Breast epithelium (tissue), 4 donors: Measurements from ENCODE around the gene SLC25A52. TPM values are rescaled to one million over a fixed set of nuclear protein-coding genes. Genes with fewer than 3 reads are reported as not detected.

Experiments
- DNase-seq, 2 donors: peaks; one replicate each; pipeline ENCODE4 v3.0.0-alpha.2; 2019; ENCODE audit warnings: low spot score in 2 of 2
- H3K27ac ChIP-seq, 2 donors: fragments of 200-600 bp; sonication (generic) in 1 of 2; one replicate each; pipeline ENCODE4 v1.5.1; 2016 to 2019; ENCODE audit warnings: mild to moderate bottlenecking in 1 of 2
- H3K27me3 ChIP-seq, 2 donors: fragments of 200-600 bp; sonication (generic) in 1 of 2; one replicate each; pipeline versions ENCODE4 v1.5.1 to v1.6.0; 2017 to 2019; ENCODE audit warnings: control low read depth in 1 of 2, mild to moderate bottlenecking in 1 of 2
- H3K36me3 ChIP-seq: fragments of 200-600 bp; one replicate; pipeline ENCODE4 v1.5.1; 2019
- H3K4me1 ChIP-seq, 2 donors: fragments of 200-600 bp; sonication (generic); one replicate each; pipeline ENCODE4 v1.5.1; 2016 to 2019; ENCODE audit warnings: control low read depth in 1 of 2
- H3K4me3 ChIP-seq, 3 donors: fragments of 200-600 bp; sonication (generic); 1 replicate in 2 of 3; 2 replicates in 1 of 3; pipeline ENCODE4 v1.5.1; 2016 to 2019; ENCODE audit warnings: mild to moderate bottlenecking in 3 of 3, moderate library complexity in 2 of 3
- H3K9me3 ChIP-seq, 2 donors: fragments of 200-600 bp; sonication (generic) in 1 of 2; one replicate each; pipeline ENCODE4 v1.5.1; 2016 to 2019; ENCODE audit warnings: control low read depth in 1 of 2
- POLR2A ChIP-seq: fragments of 450-650 bp; IDR thresholded peaks from one replicate; pipeline ENCODE4 v1.6.1; 2016; ENCODE audit warnings: antibody characterized with exemption, mild to moderate bottlenecking, moderate library complexity
- POLR2AphosphoS5 ChIP-seq, 3 donors: sonication (generic); formaldehyde crosslinking; IDR thresholded peaks; one replicate each; pipeline ENCODE4 v1.6.1; 2017; ENCODE audit warnings: antibody characterized with exemption in 3 of 3
- intact Hi-C: fragments of 100-400 bp; cut with DNase I; formaldehyde crosslinking; loops from one replicate; pipeline ENCODE4 v1.15.1; 2023; ENCODE audit warnings: low total_unique reads
- total RNA-seq, 3 donors: library from RNA; depleted of rRNA; stranded (reverse); fragments of >200 nt; gene quantifications; one replicate each; pipeline ENCODE4 v1.1.0, GENCODE V29; 2016
- TF ChIP-seq, protein P1 (sequence below), 3 donors: fragments of 450-650 bp; IDR thresholded peaks; one replicate each; pipeline ENCODE4 v1.5.1; 2016 to 2017; ENCODE audit warnings: antibody characterized with exemption in 3 of 3, mild to moderate bottlenecking in 3 of 3, moderate library complexity in 3 of 3

The SLC25A52 gene
- total RNA-seq, 3 donors from 2014 or later = 0.59 TPM; not detected in 2

DNA sequence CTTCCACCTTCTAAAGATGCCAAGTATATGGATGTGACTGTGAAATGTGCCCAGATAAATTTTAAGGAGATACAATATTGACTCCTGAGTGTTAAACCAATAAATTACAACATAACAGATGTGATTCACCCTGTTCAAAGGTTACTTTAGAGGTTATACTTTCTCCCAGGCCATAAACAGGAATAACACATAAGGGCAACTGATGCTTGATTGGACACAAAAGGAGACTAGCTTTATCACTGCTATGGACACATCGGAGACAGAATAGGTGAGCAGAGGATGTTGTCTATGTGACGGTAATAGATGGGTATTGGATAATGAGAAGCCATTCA lies 31.9 kb upstream of the SLC25A52 start:
- DNase-seq = no peak
- Histone ChIP-seq H3K27me3 (no peaks in the 10 kb centered on the region), H3K4me3 (no peak overlapping the region), H3K9me3 (no peaks in the 10 kb centered on the region), H3K36me3 (no peaks in the 10 kb centered on the region), H3K27ac (no peak overlapping the region), H3K4me1 (no peaks in the 10 kb centered on the region)
- TF ChIP-seq, protein P1, sequence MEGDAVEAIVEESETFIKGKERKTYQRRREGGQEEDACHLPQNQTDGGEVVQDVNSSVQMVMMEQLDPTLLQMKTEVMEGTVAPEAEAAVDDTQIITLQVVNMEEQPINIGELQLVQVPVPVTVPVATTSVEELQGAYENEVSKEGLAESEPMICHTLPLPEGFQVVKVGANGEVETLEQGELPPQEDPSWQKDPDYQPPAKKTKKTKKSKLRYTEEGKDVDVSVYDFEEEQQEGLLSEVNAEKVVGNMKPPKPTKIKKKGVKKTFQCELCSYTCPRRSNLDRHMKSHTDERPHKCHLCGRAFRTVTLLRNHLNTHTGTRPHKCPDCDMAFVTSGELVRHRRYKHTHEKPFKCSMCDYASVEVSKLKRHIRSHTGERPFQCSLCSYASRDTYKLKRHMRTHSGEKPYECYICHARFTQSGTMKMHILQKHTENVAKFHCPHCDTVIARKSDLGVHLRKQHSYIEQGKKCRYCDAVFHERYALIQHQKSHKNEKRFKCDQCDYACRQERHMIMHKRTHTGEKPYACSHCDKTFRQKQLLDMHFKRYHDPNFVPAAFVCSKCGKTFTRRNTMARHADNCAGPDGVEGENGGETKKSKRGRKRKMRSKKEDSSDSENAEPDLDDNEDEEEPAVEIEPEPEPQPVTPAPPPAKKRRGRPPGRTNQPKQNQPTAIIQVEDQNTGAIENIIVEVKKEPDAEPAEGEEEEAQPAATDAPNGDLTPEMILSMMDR (IDR thresholded peaks at IDR 0.05) = no peak
- TF ChIP-seq POLR2A (no peak), POLR2AphosphoS5 (IDR thresholded peaks at IDR 0.05) (no peak)
- intact Hi-C loops = no loop called here

- no peak overlapping the region for H3K27ac ChIP-seq
- no peak for DNase-seq
- no peak for TF ChIP-seq POLR2A
- TF ChIP-seq, protein P1 (IDR thresholded peaks at IDR 0.05) = no peak
- TF ChIP-seq POLR2AphosphoS5 (IDR thresholded peaks at IDR 0.05) = no peak
- no peaks in the 10 kb centered on the region for H3K36me3 ChIP-seq
- H3K4me1 ChIP-seq = no peaks in the 10 kb centered on the region
- no peaks in the 10 kb centered on the region for H3K9me3 ChIP-seq
- no peaks in the 10 kb centered on the region for H3K27me3 ChIP-seq
- no peak overlapping the region for H3K4me3 ChIP-seq
- intact Hi-C loops = no loop called here
Observed at GRCh38 chr18:31791817-31792579, 31.3 kb upstream of the SLC25A52 start.

DNA sequence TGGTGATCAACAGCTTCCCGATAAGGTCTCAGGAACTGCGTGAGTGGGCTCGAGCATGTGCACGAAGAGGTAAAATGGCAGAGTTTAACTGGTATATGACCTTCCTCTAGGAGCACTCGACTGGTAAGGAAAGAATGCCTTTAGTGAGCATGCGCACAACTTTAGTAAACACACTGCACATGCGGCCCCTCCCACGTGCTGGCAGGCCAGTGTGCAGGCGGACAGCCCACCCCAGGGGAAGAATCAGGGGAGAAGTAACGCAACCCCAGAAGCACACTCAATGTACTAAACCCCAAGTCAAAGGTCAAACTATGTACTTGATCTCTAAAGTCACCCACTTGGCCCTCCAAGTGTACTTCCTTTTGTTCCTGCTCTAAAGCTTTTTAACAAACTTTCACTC lies 28.7 kb upstream of the SLC25A52 start:
- H3K4me3 ChIP-seq = no peak overlapping the region
- intact Hi-C loops = no loop called here
- TF ChIP-seq, protein P1 (IDR thresholded peaks at IDR 0.05) = no peak
- TF ChIP-seq POLR2A (no peak), POLR2AphosphoS5 (IDR thresholded peaks at IDR 0.05) (no peak)

DNA sequence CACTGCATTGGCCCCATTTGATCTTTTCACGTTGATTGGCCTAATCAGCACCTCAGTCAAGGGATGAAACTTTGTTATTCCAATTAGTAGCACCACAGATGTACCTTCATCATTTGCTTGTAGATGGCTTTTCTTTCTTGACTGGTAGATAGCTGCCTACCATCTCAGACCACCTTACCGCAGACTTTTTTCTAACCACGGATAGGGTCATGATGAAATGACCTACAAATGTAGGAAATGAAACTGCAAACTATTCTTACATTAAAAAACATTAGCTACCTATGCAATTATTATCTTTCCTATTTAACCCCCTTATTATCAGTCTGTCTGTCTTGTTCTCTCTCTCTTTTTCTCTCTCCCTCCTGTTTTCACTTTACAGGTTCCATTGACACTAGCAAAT lies 22.4 kb upstream of the SLC25A52 start:
- peaks cover 10 to 20% of the 10 kb centered on the region in 2 donors for H3K9me3 ChIP-seq
- no peak overlapping the region for H3K4me3 ChIP-seq
- no peaks in the 10 kb centered on the region for H3K36me3 ChIP-seq
- TF ChIP-seq, protein P1 (IDR thresholded peaks at IDR 0.05) = no peak
- TF ChIP-seq POLR2A (no peak), POLR2AphosphoS5 (IDR thresholded peaks at IDR 0.05) (no peak)
- H3K4me1 ChIP-seq = no peaks in the 10 kb centered on the region
- no peaks in the 10 kb centered on the region for H3K27me3 ChIP-seq
- intact Hi-C loops = no loop called here
- no peak for DNase-seq
- H3K27ac ChIP-seq = no peak overlapping the region

More for the DNA sequence above, 28.7 kb upstream of the SLC25A52 start:
- no peak overlapping the region for H3K27ac ChIP-seq
- no peaks in the 10 kb centered on the region for H3K27me3 ChIP-seq
- no peaks in the 10 kb centered on the region for H3K9me3 ChIP-seq
- H3K4me1 ChIP-seq = no peaks in the 10 kb centered on the region
- no peak for DNase-seq
- H3K36me3 ChIP-seq = no peaks in the 10 kb centered on the region

DNA sequence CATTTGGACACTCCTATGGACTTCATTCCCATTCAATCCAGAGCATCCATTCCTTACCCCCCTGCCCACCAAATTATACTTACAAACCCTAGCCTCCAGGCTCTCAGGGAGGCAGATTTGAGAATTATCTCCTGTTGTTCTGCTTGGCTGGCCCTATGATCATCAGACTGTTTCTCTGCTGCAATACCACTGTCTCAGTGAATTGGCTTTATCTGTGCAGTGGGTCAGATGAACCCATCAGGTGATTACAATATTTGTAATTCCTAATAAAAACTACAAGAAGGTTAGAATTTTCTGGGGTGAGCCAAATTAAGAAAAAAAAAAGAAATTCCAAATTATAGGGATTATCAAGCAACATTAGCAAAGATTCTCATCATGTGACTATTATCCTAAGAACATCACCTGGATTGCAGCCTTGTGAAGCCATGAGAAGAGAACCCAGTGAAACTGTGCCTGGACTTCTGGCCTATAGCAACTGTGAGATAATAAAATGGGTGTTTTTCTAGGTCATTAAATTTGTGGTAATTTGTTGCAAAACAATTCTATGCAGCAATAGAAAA lies 17.8 kb upstream of the SLC25A52 start:
- no peaks in the 10 kb centered on the region for H3K27me3 ChIP-seq
- H3K4me3 ChIP-seq = no peak overlapping the region
- intact Hi-C loops = no loop called here
- TF ChIP-seq POLR2AphosphoS5 (IDR thresholded peaks at IDR 0.05) (no peak), POLR2A (no peak)
- TF ChIP-seq, protein P1 (IDR thresholded peaks at IDR 0.05) = no peak
- H3K9me3 ChIP-seq = peaks cover 14 to 27% of the 10 kb centered on the region in 2 donors
- DNase-seq = no peak
- no peaks in the 10 kb centered on the region for H3K36me3 ChIP-seq
- no peaks in the 10 kb centered on the region for H3K4me1 ChIP-seq
- no peak overlapping the region for H3K27ac ChIP-seq
